MM.1S (cell line): ENCODE measurements around the gene COL5A1.

Experiments used
- DNase-seq: peaks from one replicate; pipeline ENCODE4 v3.0.0-alpha.2; 2015
- H2AFZ ChIP-seq: fragments of 300-600 bp; sonication (generic); 2 replicates; pipeline ENCODE4 v1.6.0; 2016; ENCODE audit warnings: antibody characterized with exemption, low read length
- H3F3A ChIP-seq: fragments of 300-600 bp; sonication (generic); 2 replicates; pipeline ENCODE4 v1.6.1; 2016; ENCODE audit warnings: mild to moderate bottlenecking, antibody characterized with exemption, low read length, moderate library complexity, mixed read lengths; ENCODE audit not compliant: insufficient read depth
- H3K27ac ChIP-seq: fragments of 300-600 bp; sonication (generic); 2 replicates; pipeline ENCODE4 v1.5.1; 2016; ENCODE audit warnings: mild to moderate bottlenecking, low read length
- H3K27me3 ChIP-seq: fragments of 300-600 bp; sonication (generic); replicated peaks from 2 replicates; pipeline ENCODE4 v1.6.0; 2016; ENCODE audit warnings: low read length; ENCODE audit not compliant: insufficient read depth
- H3K36me3 ChIP-seq: fragments of 300-600 bp; sonication (generic); replicated peaks from 2 replicates; pipeline ENCODE4 v1.6.1; 2016; ENCODE audit warnings: mild to moderate bottlenecking, low read length, mixed read lengths; ENCODE audit not compliant: insufficient read depth
- H3K4me1 ChIP-seq: fragments of 300-600 bp; sonication (generic); 2 replicates; pipeline ENCODE4 v1.6.1; 2016; ENCODE audit warnings: low read length, mixed read lengths
- H3K4me2 ChIP-seq: fragments of 300-600 bp; sonication (generic); 2 replicates; pipeline ENCODE4 v1.6.0; 2016; ENCODE audit warnings: low read depth, low read length
- H3K4me3 ChIP-seq: fragments of 300-600 bp; sonication (generic); 2 replicates; pipeline ENCODE4 v1.5.1; 2016; ENCODE audit warnings: low read length, mixed read lengths
- H3K79me2 ChIP-seq: fragments of 300-600 bp; sonication (generic); 2 replicates; pipeline ENCODE4 v1.6.1; 2016; ENCODE audit warnings: mixed run types, low read length, mixed read lengths
- H3K9ac ChIP-seq: fragments of 300-600 bp; sonication (generic); 2 replicates; pipeline ENCODE4 v1.6.1; 2016; ENCODE audit warnings: low read length, mixed read lengths
- H3K9me2 ChIP-seq: fragments of 300-600 bp; sonication (generic); replicated peaks from 2 replicates; pipeline ENCODE4 v1.6.1; 2016; ENCODE audit warnings: mild to moderate bottlenecking, low read length, mixed read lengths; ENCODE audit not compliant: insufficient read depth
- H3K9me3 ChIP-seq: fragments of 300-600 bp; sonication (generic); replicated peaks from 2 replicates; pipeline ENCODE4 v1.6.1; 2016; ENCODE audit warnings: mild to moderate bottlenecking, low read length, mixed read lengths; ENCODE audit not compliant: insufficient read depth
- H4K20me1 ChIP-seq: fragments of 300-600 bp; sonication (generic); 2 replicates; pipeline ENCODE4 v1.6.1; 2016; ENCODE audit warnings: mild to moderate bottlenecking, low read length, moderate library complexity, mixed read lengths; ENCODE audit not compliant: insufficient read depth
- EZH2 ChIP-seq: fragments of 300-600 bp; sonication (generic); optimal IDR thresholded peaks from 2 replicates; pipeline ENCODE3; 2017; ENCODE audit warnings: low read depth, mild to moderate bottlenecking, antibody characterized with exemption, low read length, mixed read lengths
- EZH2phosphoT487 ChIP-seq: fragments of 300-600 bp; sonication (generic); IDR thresholded peaks from 2 replicates; pipeline ENCODE4 v1.6.1; 2018; ENCODE audit warnings: antibody characterized with exemption, low read length
- TF ChIP-seq, protein P1 (sequence below): fragments of 300-600 bp; sonication (generic); IDR thresholded peaks from 2 replicates; pipeline ENCODE4 v1.5.1; 2016; ENCODE audit warnings: antibody characterized with exemption, low read length, mixed read lengths

Gene COL5A1

GRCh38 chr9:134716067-134716466 is 74.5 kb downstream of the COL5A1 start:
- H3K9ac ChIP-seq = no peak overlapping the region
- TF ChIP-seq EZH2phosphoT487 = no peak
- TF ChIP-seq, protein P1, sequence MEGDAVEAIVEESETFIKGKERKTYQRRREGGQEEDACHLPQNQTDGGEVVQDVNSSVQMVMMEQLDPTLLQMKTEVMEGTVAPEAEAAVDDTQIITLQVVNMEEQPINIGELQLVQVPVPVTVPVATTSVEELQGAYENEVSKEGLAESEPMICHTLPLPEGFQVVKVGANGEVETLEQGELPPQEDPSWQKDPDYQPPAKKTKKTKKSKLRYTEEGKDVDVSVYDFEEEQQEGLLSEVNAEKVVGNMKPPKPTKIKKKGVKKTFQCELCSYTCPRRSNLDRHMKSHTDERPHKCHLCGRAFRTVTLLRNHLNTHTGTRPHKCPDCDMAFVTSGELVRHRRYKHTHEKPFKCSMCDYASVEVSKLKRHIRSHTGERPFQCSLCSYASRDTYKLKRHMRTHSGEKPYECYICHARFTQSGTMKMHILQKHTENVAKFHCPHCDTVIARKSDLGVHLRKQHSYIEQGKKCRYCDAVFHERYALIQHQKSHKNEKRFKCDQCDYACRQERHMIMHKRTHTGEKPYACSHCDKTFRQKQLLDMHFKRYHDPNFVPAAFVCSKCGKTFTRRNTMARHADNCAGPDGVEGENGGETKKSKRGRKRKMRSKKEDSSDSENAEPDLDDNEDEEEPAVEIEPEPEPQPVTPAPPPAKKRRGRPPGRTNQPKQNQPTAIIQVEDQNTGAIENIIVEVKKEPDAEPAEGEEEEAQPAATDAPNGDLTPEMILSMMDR = no peak
- no peak for TF ChIP-seq EZH2
- no peaks in the 10 kb centered on the region for H3F3A ChIP-seq
- no peaks in the 10 kb centered on the region for H3K9me3 ChIP-seq
- no peak for DNase-seq
- no peak overlapping the region for H3K27ac ChIP-seq
- H3K9me2 ChIP-seq = no peaks in the 10 kb centered on the region
- no peak overlapping the region for H3K4me3 ChIP-seq
- no peaks in the 10 kb centered on the region for H4K20me1 ChIP-seq
- H3K27me3 ChIP-seq = peaks cover 72% of the 10 kb centered on the region
- no peaks in the 10 kb centered on the region for H3K4me1 ChIP-seq
- H3K36me3 ChIP-seq = no peaks in the 10 kb centered on the region
- H3K4me2 ChIP-seq = no peak overlapping the region
- H3K79me2 ChIP-seq = no peaks in the 10 kb centered on the region
- H2AFZ ChIP-seq = no peak overlapping the region

- Histone ChIP-seq H3K4me3 (no peak overlapping the region), H3K4me2 (no peak overlapping the region), H3K79me2 (no peaks in the 10 kb centered on the region), H3K27ac (no peak overlapping the region), H3K9me3 (no peaks in the 10 kb centered on the region), H2AFZ (no peak overlapping the region), H3K9ac (no peak overlapping the region), H3K9me2 (no peaks in the 10 kb centered on the region), H3K27me3 (peaks cover 81% of the 10 kb centered on the region), H3F3A (no peaks in the 10 kb centered on the region), H4K20me1 (no peaks in the 10 kb centered on the region), H3K36me3 (no peaks in the 10 kb centered on the region), H3K4me1 (no peaks in the 10 kb centered on the region)
- DNase-seq = no peak
- TF ChIP-seq, protein P1 = no peak
- TF ChIP-seq EZH2 (no peak), EZH2phosphoT487 (no peak)
These were observed 75.5 kb downstream of the COL5A1 start for GRCh38 chr9:134717056-134717455.

DNA sequence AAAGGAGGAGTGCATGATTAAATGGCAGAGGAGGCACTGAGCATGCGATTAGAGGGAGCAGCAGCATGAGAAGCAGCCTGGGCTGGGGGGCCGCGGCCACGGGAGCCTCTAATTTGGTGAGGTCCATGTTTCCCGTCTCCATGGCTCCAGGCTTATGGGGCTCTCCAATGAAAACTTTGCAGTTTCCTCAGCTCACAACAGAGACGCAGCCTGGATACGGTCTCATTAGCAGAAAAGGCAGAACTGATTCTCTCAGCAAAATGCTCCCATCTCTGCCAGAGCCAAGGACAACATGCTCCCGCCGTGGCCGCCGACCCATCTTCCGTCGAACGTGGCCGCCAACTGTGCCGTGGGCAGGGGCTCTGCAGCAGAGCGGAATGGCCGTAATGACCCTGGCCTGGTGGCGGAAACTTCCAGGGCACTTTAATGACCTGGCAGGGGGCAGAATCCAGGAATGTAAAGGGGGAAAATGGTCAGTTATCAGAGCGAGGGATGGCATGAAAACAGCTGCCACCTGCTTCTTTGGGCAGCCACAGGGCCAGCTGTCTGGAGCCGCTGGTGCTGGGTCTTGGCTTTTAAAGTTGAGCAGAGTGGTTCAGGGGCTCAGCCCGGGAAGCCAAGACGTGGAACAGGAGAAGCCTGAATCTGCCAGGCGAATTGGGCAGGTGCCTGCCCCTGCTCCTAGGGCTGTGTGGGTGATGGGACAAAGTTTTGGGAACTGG is 76.5 kb downstream of the COL5A1 start:
- no peaks in the 10 kb centered on the region for H3K4me1 ChIP-seq

More for the DNA sequence above, 76.5 kb downstream of the COL5A1 start:
- no peaks in the 10 kb centered on the region for H3K79me2 ChIP-seq
- no peak overlapping the region for H2AFZ ChIP-seq
- no peaks in the 10 kb centered on the region for H3K9me2 ChIP-seq
- no peak overlapping the region for H3K4me2 ChIP-seq
- H3K9ac ChIP-seq = no peak overlapping the region
- no peaks in the 10 kb centered on the region for H3K36me3 ChIP-seq
- H3F3A ChIP-seq = no peaks in the 10 kb centered on the region
- TF ChIP-seq, protein P1 = no peak
- TF ChIP-seq EZH2 (no peak), EZH2phosphoT487 (no peak)
- H3K9me3 ChIP-seq = no peaks in the 10 kb centered on the region
- no peak for DNase-seq
- no peak overlapping the region for H3K4me3 ChIP-seq
- H3K27ac ChIP-seq = no peak overlapping the region
- H4K20me1 ChIP-seq = no peaks in the 10 kb centered on the region
- peaks cover 92% of the 10 kb centered on the region for H3K27me3 ChIP-seq
